ENCODE measurements around the gene TRAPPC10. TPM values are rescaled to one million over a fixed set of nuclear protein-coding genes. Genes with fewer than 3 reads are reported as not detected.
"Not testable (repeated sequence)": the region's sequence is repeated elsewhere in the genome, so short reads cannot be mapped to it uniquely, and the experiment has no call there.

Gene TRAPPC10
- total RNA-seq, 1 donor from 2014 or later, result 17.5 TPM

GRCh38 chr21:44155231-44155993, 143.3 kb downstream of the TRAPPC10 start:
- ATAC-seq; DNase-seq; intact Hi-C loops (cut with micrococcal nuclease): not testable (repeated sequence)

- DNase-seq; ATAC-seq; intact Hi-C loops (cut with micrococcal nuclease): not testable (repeated sequence)
These were observed 143.9 kb downstream of the TRAPPC10 start for GRCh38 chr21:44155994-44156380.

Other genes starting within 250 kb of the TRAPPC10 start
- 37.6 TPM for gene CSTB, start 236.0 kb upstream of the TRAPPC10 start, total RNA-seq
- gene RRP1, start 222.7 kb upstream of the TRAPPC10 start, total RNA-seq, result 13.5 TPM
- gene AGPAT3, start 147.1 kb upstream of the TRAPPC10 start, total RNA-seq, result 97.6 TPM
- gene PWP2, start 95.1 kb downstream of the TRAPPC10 start, total RNA-seq, result 8.7 TPM
- gene GATD3, start 121.4 kb downstream of the TRAPPC10 start, total RNA-seq, result 141 TPM
- gene ICOSLG, start 228.6 kb downstream of the TRAPPC10 start, total RNA-seq, result 4.4 TPM
- gene DNMT3L, start 249.6 kb downstream of the TRAPPC10 start, total RNA-seq, result not detected